CD4-positive, alpha-beta T cell (primary cell): ENCODE measurements around the gene SFMBT2. TPM values are rescaled to one million over a fixed set of nuclear protein-coding genes. Genes with fewer than 3 reads are reported as not detected.

ENCODE experiments used
- ATAC-seq: fragments of 200-7000 bp; cut with Tn5 transposase; one replicate; pipeline ENCODE4 v1.10.0; 2022; ENCODE audit warnings: mild to moderate bottlenecking; ENCODE audit not compliant: poor library complexity
- CTCF ChIA-PET: fragments of 350-600 bp; sonication (Branson Sonifier 250); formaldehyde crosslinking; loops from one replicate; lab custom pipeline; 2021; ENCODE audit warnings: antibody characterized with exemption, inconsistent platforms; lab: Charles Lee
- POLR2A ChIA-PET: fragments of 350-600 bp; sonication (Branson Sonifier 250); formaldehyde crosslinking; loops from one replicate; lab custom pipeline; 2021; ENCODE audit warnings: antibody characterized with exemption, inconsistent platforms; lab: Charles Lee
- DNase-seq, 14 experiments: peaks; one replicate each; pipeline ENCODE4 v3.0.0-alpha.2; 2013 to 2020; ENCODE audit warnings: mixed read lengths in 2 of 14
- H3K27ac ChIP-seq, 2 donors: one replicate each; pipeline versions ENCODE4 v1.5.1 to v1.7.0; 2013; ENCODE audit warnings: low read length in 2 of 2, low read depth in 1 of 2, mild to moderate bottlenecking in 1 of 2
- H3K27me3 ChIP-seq, 2 experiments: 1 replicate in 1 of 2; 2 replicates in 1 of 2; pipeline versions ENCODE4 v1.6.1 to v1.7.0; 2013; ENCODE audit warnings: low read length in 2 of 2, control low read depth in 1 of 2, mild to moderate bottlenecking in 1 of 2, moderate library complexity in 1 of 2; ENCODE audit not compliant: insufficient read depth in 2 of 2, control insufficient read depth in 1 of 2
- H3K36me3 ChIP-seq: one replicate; pipeline ENCODE4 v1.6.1; 2013; ENCODE audit warnings: low read length, control low read depth; ENCODE audit not compliant: insufficient read depth
- H3K4me1 ChIP-seq: one replicate; pipeline ENCODE4 v1.6.1; 2013; ENCODE audit warnings: low read length, control low read depth; ENCODE audit not compliant: insufficient read depth
- H3K4me3 ChIP-seq: one replicate; pipeline ENCODE4 v1.5.1; 2013; ENCODE audit warnings: mild to moderate bottlenecking, low read length, moderate library complexity
- H3K9me3 ChIP-seq, 2 experiments: 1 replicate in 1 of 2; 2 replicates in 1 of 2; pipeline versions ENCODE4 v1.6.1 to v1.7.0; 2013; ENCODE audit warnings: low read length in 2 of 2, mild to moderate bottlenecking in 2 of 2, control low read depth in 1 of 2, moderate library complexity in 1 of 2; ENCODE audit not compliant: control insufficient read depth in 1 of 2, insufficient read depth in 1 of 2
- H3K27ac Mint-ChIP-seq: one replicate; pipeline ENCODE4 v1.8.0; 2020; ENCODE audit warnings: mixed read lengths
- H3K27me3 Mint-ChIP-seq: one replicate; pipeline ENCODE4 v1.8.0; 2021; ENCODE audit warnings: mixed read lengths
- H3K36me3 Mint-ChIP-seq: one replicate; pipeline ENCODE4 v1.8.0; 2021; ENCODE audit warnings: low read depth, mixed read lengths
- H3K4me1 Mint-ChIP-seq: one replicate; pipeline ENCODE4 v1.8.0; 2021; ENCODE audit warnings: low read depth, mixed read lengths
- H3K4me3 Mint-ChIP-seq: one replicate; pipeline ENCODE4 v1.8.0; 2020; ENCODE audit warnings: mild to moderate bottlenecking, mixed read lengths
- H3K9me3 Mint-ChIP-seq: one replicate; pipeline ENCODE4 v1.8.0; 2020; ENCODE audit warnings: mixed read lengths
- CTCF ChIP-seq: fragments of 200-600 bp; IDR thresholded peaks from one replicate; pipeline ENCODE4 v1.8.0; 2022; ENCODE audit warnings: antibody characterized with exemption, mild to moderate bottlenecking
- intact Hi-C, 2 experiments: fragments of 100-400 bp; cut with DNase I in 1 of 2; cut with micrococcal nuclease in 1 of 2; formaldehyde crosslinking; loops; one replicate each; pipeline versions ENCODE4 v1.15.1 to v1.9.0; 2023 to 2025; cut with DNase I, micrococcal nuclease
- total RNA-seq, 174 experiments: library from RNA in 2 of 174; stranded (reverse) in 2 of 174; gene quantifications; one replicate each; pipeline ENCODE4 v1.2.3 and lab custom pipeline; 2021 to 2026

The SFMBT2 gene
- total RNA-seq, 2 experiments from 2014 or later, result 41.0 to 42.0 TPM

- CTCF ChIA-PET, result no interaction called here
- H3K4me3 ChIP-seq, result no peak overlapping the region
- intact Hi-C loops, result loop anchor here in 1 of 2 experiments (10.0 kb wide), 1 partner anchor 327 kb away; no protein-coding TSS in a partner anchor
- peaks cover 73% of the 10 kb centered on the region for H3K36me3 Mint-ChIP-seq
- H3K9me3 Mint-ChIP-seq, result no peaks in the 10 kb centered on the region
- no peak overlapping the region for H3K27ac ChIP-seq
- no peak for DNase-seq
- POLR2A ChIA-PET, result no interaction called here
- peaks cover 34% of the 10 kb centered on the region for H3K4me1 Mint-ChIP-seq
- peaks cover 12% of the 10 kb centered on the region for H3K36me3 ChIP-seq
- H3K4me1 ChIP-seq, result peaks cover 12% of the 10 kb centered on the region
- no peaks in the 10 kb centered on the region for H3K27me3 ChIP-seq
- peak overlapping the region; percentile 16 for H3K27ac Mint-ChIP-seq
- peak; percentile 63 for ATAC-seq
- H3K9me3 ChIP-seq, result no peaks in the 10 kb centered on the region
- H3K4me3 Mint-ChIP-seq, result no peak overlapping the region
- TF ChIP-seq CTCF, result no peak
- no peaks in the 10 kb centered on the region for H3K27me3 Mint-ChIP-seq
Measured at GRCh38 chr10:7251696-7252465, 159.0 kb downstream of the SFMBT2 start.

- POLR2A ChIA-PET, result no interaction called here
- H3K4me1 Mint-ChIP-seq, result peaks cover 19% of the 10 kb centered on the region
- Histone ChIP-seq H3K36me3 (peaks cover 16% of the 10 kb centered on the region), H3K9me3 (no peaks in the 10 kb centered on the region), H3K27me3 (no peaks in the 10 kb centered on the region), H3K4me3 (no peak overlapping the region), H3K27ac (no peak overlapping the region), H3K4me1 (peaks cover 3% of the 10 kb centered on the region)
- CTCF ChIA-PET, result no interaction called here
- DNase-seq (no peak), ATAC-seq (no peak)
- peaks cover 76% of the 10 kb centered on the region for H3K36me3 Mint-ChIP-seq
- no peaks in the 10 kb centered on the region for H3K27me3 Mint-ChIP-seq
- H3K9me3 Mint-ChIP-seq, result no peaks in the 10 kb centered on the region
- intact Hi-C loops, result loop anchor here in 1 of 2 experiments (10.0 kb wide), 1 partner anchor 325 kb away; no protein-coding TSS in a partner anchor
- H3K4me3 Mint-ChIP-seq, result no peak overlapping the region
- no peak overlapping the region for H3K27ac Mint-ChIP-seq
- no peak for TF ChIP-seq CTCF
Measured at GRCh38 chr10:7250236-7250635, 160.6 kb downstream of the SFMBT2 start.

GRCh38 chr10:7248585-7249164 lies 162.2 kb downstream of the SFMBT2 start:
- DNase-seq (no peak), ATAC-seq (no peak)
- Mint-ChIP-seq H3K4me1 (peaks cover 25% of the 10 kb centered on the region), H3K9me3 (no peaks in the 10 kb centered on the region), H3K27ac (no peak overlapping the region), H3K36me3 (peaks cover 79% of the 10 kb centered on the region), H3K27me3 (no peaks in the 10 kb centered on the region), H3K4me3 (no peak overlapping the region)
- peaks cover 16% of the 10 kb centered on the region for H3K36me3 ChIP-seq
- no peak for TF ChIP-seq CTCF
- H3K4me1 ChIP-seq, result peaks cover 11% of the 10 kb centered on the region
- intact Hi-C loops, result no loop called here
- H3K27ac ChIP-seq, result no peak overlapping the region
- no peaks in the 10 kb centered on the region for H3K9me3 ChIP-seq
- ChIA-PET CTCF (no interaction called here), POLR2A (no interaction called here)
- no peak overlapping the region for H3K4me3 ChIP-seq
- H3K27me3 ChIP-seq, result no peaks in the 10 kb centered on the region
